HepG2 (cell line): Measurements from ENCODE around the gene LIM2. TPM values are rescaled to one million over a fixed set of nuclear protein-coding genes. Genes with fewer than 3 reads are reported as not detected.

Source experiments
- ATAC-seq: fragments of 200-7000 bp; cut with Tn5 transposase; 3 replicates; pipeline ENCODE4 v1.9.1; 2020; ENCODE audit warnings: mild to moderate bottlenecking, moderate library complexity
- BruUV-seq: library from RNA; stranded (reverse); fragments of 400-500 nt; replicated peaks from 2 replicates; lab custom pipeline; 2021; lab: Mats Ljungman, UMichigan
- CTCF ChIA-PET: fragments of 300-600 bp; formaldehyde crosslinking; extraction: SDS; loops from one replicate; lab custom pipeline; 2021; ENCODE audit warnings: low total read pairs, inconsistent platforms, low intra/inter-chr PET ratio; lab: Yijun Ruan, JAX
- POLR2A ChIA-PET: fragments of 350-600 bp; sonication (Branson Sonifier 250); formaldehyde crosslinking; loops from one replicate; lab custom pipeline; 2020; ENCODE audit warnings: antibody characterized with exemption, inconsistent platforms; lab: Yijun Ruan, JAX
- DNase-seq: peaks from one replicate; pipeline ENCODE4 v3.0.0-alpha.2; 2015; ENCODE audit warnings: low spot score
- FAIRE-seq: peaks from 3 replicates; lab custom pipeline; 2011; peaks lifted over from hg19 to GRCh38; lab: Jason Lieb, UNC
- H2AFZ ChIP-seq: one replicate; pipeline ENCODE4 v1.6.1; 2011; ENCODE audit warnings: low read length, inconsistent platforms
- H3K27ac ChIP-seq: fragments of 300-600 bp; 3 replicates; pipeline ENCODE4 v1.8.0; 2011; ENCODE audit warnings: mixed run types, mild to moderate bottlenecking, mixed read lengths, low read length, inconsistent platforms; ENCODE audit not compliant: insufficient read depth; ENCODE audit errors: extremely low read length
- H3K27me3 ChIP-seq, 2 experiments: fragments of 200-600 bp in 1 of 2; 2 replicates in 1 of 2; 3 replicates in 1 of 2; pipeline versions ENCODE4 v1.6.0 to v1.8.0; 2011; ENCODE audit warnings: low read length in 2 of 2, mild to moderate bottlenecking in 2 of 2, moderate library complexity in 2 of 2, inconsistent platforms in 1 of 2; ENCODE audit not compliant: insufficient read depth in 2 of 2, control insufficient read depth in 1 of 2
- H3K36me3 ChIP-seq, 2 experiments: fragments of 200-600 bp in 1 of 2; replicated peaks in 1 of 2; 2 replicates in 1 of 2; 3 replicates in 1 of 2; pipeline versions ENCODE4 v1.5.1 to v1.8.0; 2011; ENCODE audit warnings: low read length in 2 of 2, inconsistent platforms in 1 of 2; ENCODE audit not compliant: insufficient read depth in 2 of 2, control insufficient read depth in 1 of 2
- H3K4me1 ChIP-seq: 2 replicates; pipeline ENCODE4 v1.5.1; 2012; ENCODE audit warnings: low read length, inconsistent platforms; ENCODE audit not compliant: insufficient read depth
- H3K4me2 ChIP-seq: 2 replicates; pipeline ENCODE4 v1.6.0; 2011; ENCODE audit warnings: low read depth, low read length, inconsistent platforms
- H3K4me3 ChIP-seq, 3 experiments: fragments of 200-600 bp in 1 of 3; sonication (generic), shearing (Covaris generic) in 1 of 3; replicated peaks in 1 of 3; 2 replicates each; pipeline ENCODE4 v1.5.1; 2011 to 2016; ENCODE audit warnings: low read length in 3 of 3, inconsistent platforms in 2 of 3, low read depth in 2 of 3, mild to moderate bottlenecking in 2 of 3, control low read depth in 1 of 3, mixed read lengths in 1 of 3; ENCODE audit not compliant: insufficient read depth in 1 of 3
- H3K79me2 ChIP-seq: one replicate; pipeline ENCODE4 v1.6.1; 2011; ENCODE audit warnings: low read length, inconsistent platforms; ENCODE audit not compliant: insufficient read depth
- H3K9ac ChIP-seq: 2 replicates; pipeline ENCODE4 v1.6.0; 2011; ENCODE audit warnings: mild to moderate bottlenecking, low read depth, low read length, inconsistent platforms; ENCODE audit not compliant: insufficient read depth
- H3K9me3 ChIP-seq: 2 replicates; pipeline ENCODE4 v1.5.1; 2012; ENCODE audit warnings: mild to moderate bottlenecking, low read length
- H4K20me1 ChIP-seq: 2 replicates; pipeline ENCODE4 v1.6.0; 2011; ENCODE audit warnings: inconsistent platforms, mild to moderate bottlenecking, low read length, moderate library complexity; ENCODE audit not compliant: insufficient read depth
- ARID5B ChIP-seq: IDR thresholded peaks from 2 replicates; pipeline ENCODE4 v1.4.0; 2020; ENCODE audit warnings: mild to moderate bottlenecking, missing genetic modification reagents
- ETV5 ChIP-seq: IDR thresholded peaks from 2 replicates; pipeline ENCODE4 v1.6.1; 2018; ENCODE audit warnings: missing biosample characterization, missing genetic modification reagents, inconsistent platforms, borderline replicate concordance
- GRHL1 ChIP-seq: sonication (generic); formaldehyde crosslinking; conservative IDR thresholded peaks from 2 replicates; pipeline ENCODE4 v1.8.0; 2022; ENCODE audit warnings: missing genetic modification reagents
- MEF2D ChIP-seq: sonication (generic); formaldehyde crosslinking; IDR thresholded peaks from 2 replicates; pipeline ENCODE4 v1.5.1; 2020; ENCODE audit warnings: mild to moderate bottlenecking, missing genetic modification reagents
- MLX ChIP-seq: IDR thresholded peaks from 2 replicates; pipeline ENCODE4 v1.6.1; 2016
- MXD4 ChIP-seq: IDR thresholded peaks from 2 replicates; pipeline ENCODE4 v1.6.1; 2016; ENCODE audit warnings: mild to moderate bottlenecking, missing biosample characterization, missing genetic modification reagents
- RBM22 ChIP-seq: fragments of 200-400 bp; formaldehyde crosslinking; optimal IDR thresholded peaks from 2 replicates; pipeline ENCODE3; 2017; ENCODE audit warnings: mild to moderate bottlenecking, low read length, moderate library complexity
- TCF7L2 ChIP-seq: IDR thresholded peaks from 2 replicates; pipeline ENCODE4 v1.6.1; 2011; ENCODE audit warnings: mild to moderate bottlenecking, low read depth, low read length, moderate library complexity
- TFDP1 ChIP-seq: IDR thresholded peaks from 2 replicates; pipeline ENCODE4 v1.6.1; 2016; ENCODE audit warnings: missing compliant biosample characterization, missing genetic modification reagents, borderline replicate concordance
- ZBTB7B ChIP-seq: sonication (generic); formaldehyde crosslinking; IDR thresholded peaks from 2 replicates; pipeline ENCODE4 v1.4.0; 2020; ENCODE audit warnings: missing genetic modification reagents
- ZNF512B ChIP-seq: sonication (generic); formaldehyde crosslinking; IDR thresholded peaks from 2 replicates; pipeline ENCODE4 v1.5.1; 2020; ENCODE audit warnings: missing genetic modification reagents, mild to moderate bottlenecking, borderline replicate concordance
- ZNF629 ChIP-seq: sonication (generic); formaldehyde crosslinking; conservative IDR thresholded peaks from 2 replicates; pipeline ENCODE4 v1.5.0; 2020; ENCODE audit warnings: missing genetic modification reagents
- WGBS: methylation state at CpG from one replicate; pipeline ENCODE4 v1.1.6; 2017; ENCODE audit warnings: low lambda C conversion rate; 5-methylcytosine and 5-hydroxymethylcytosine counted together
- in situ Hi-C: cut with HindIII; loops from 2 replicates; pipeline ENCODE4 v1.10.0; 2017; ENCODE audit warnings: low pct_unique_long_range_greater_than_20kb; ENCODE audit not compliant: extremely low pct_ligation_motif_present
- intact Hi-C: fragments of 100-400 bp; cut with micrococcal nuclease; formaldehyde crosslinking; loops from one replicate; pipeline ENCODE4 v1.10.0; 2022; ENCODE audit not compliant: unreplicated experiment
- polyA plus RNA-seq, 8 experiments: library from polyadenylated mRNA; depleted of rRNA in 3 of 8; stranded (reverse) in 7 of 8; unstranded in 1 of 8; fragments of >200 nt; fragmentation: Illumina TruSeq in 4 of 8; extraction: Trizol in 4 of 8; gene quantifications; 2 replicates each; pipeline versions ENCODE4 v1.2.1 to v1.2.3, GENCODE V29; 2011 to 2016; ENCODE audit warnings: low read depth in 4 of 8, missing spikeins in 1 of 8, mixed read lengths in 1 of 8; ENCODE audit not compliant: insufficient read depth in 1 of 8
- total RNA-seq, 5 experiments: library from RNA; depleted of rRNA; stranded (reverse); fragments of >200 nt; fragmentation: Illumina TruSeq; extraction: Trizol; gene quantifications; 2 replicates each; pipeline ENCODE4 v1.2.3, GENCODE V29; 2016; ENCODE audit warnings: low read depth in 1 of 5

The LIM2 gene
- total and polyA plus RNA-seq, 2 of the 13 experiments (the other 11 are each of a cell fraction or from before 2014, with no cell fraction given) = 1.3 TPM; not detected in 1

GRCh38 chr19:51356159-51356801, 31.5 kb downstream of the LIM2 start:
- ChIA-PET POLR2A (interaction anchor here (1.0 to 4.7 kb wide), 7 partner anchors 8 to 43 kb away, joined by 3 to 309 read pairs (median 5); partner anchors contain the start of gene ETFB), CTCF (no interaction called here)
- peak; percentile 86 for FAIRE-seq
- peaks cover 86% of the 10 kb centered on the region for H3K4me1 ChIP-seq
- in situ Hi-C loops = no loop called here
- H3K79me2 ChIP-seq = peaks cover 47% of the 10 kb centered on the region
- H3K27ac ChIP-seq = peak overlapping the region; percentile 90
- peak; percentile 8; the same call in 2 of the 3 replicates for ATAC-seq
- peak; percentile 80 for DNase-seq
- H3K36me3 ChIP-seq = peaks cover 8 to 10% of the 10 kb centered on the region in 2 experiments; a peak in 4 of 5 replicates
- H3K4me3 ChIP-seq = peak overlapping the region in 1 of 3 experiments; percentile 13; a peak in 1 of 6 replicates
- H3K9me3 ChIP-seq = no peaks in the 10 kb centered on the region
- H3K27me3 ChIP-seq = no peaks in the 10 kb centered on the region; a peak in 1 of 5 replicates
- H2AFZ ChIP-seq = no peak overlapping the region
- 20% methylated on average over 6 of the region's 10 CpGs for WGBS
- H3K4me2 ChIP-seq = peak overlapping the region; percentile 56
- intact Hi-C loops = no loop called here
- peak overlapping the region; percentile 65 for H3K9ac ChIP-seq
- no peaks in the 10 kb centered on the region for H4K20me1 ChIP-seq
- BruUV-seq = no TSS peak
- TF ChIP-seq TCF7L2 (no peak), MLX (CRISPR knock-in tag) (peak; percentile 66), ZNF629 (CRISPR knock-in tag) (peak; percentile 43), ZNF512B (no peak), TFDP1 (CRISPR knock-in tag) (peak; percentile 25; the same call in 1 of the 2 replicates), RBM22 (peak; percentile 22), ARID5B (CRISPR knock-in tag) (peak; percentile 91), GRHL1 (CRISPR knock-in tag) (no peak), MEF2D (CRISPR knock-in tag) (peak; percentile 39; the same call in 1 of the 2 replicates), ETV5 (peak; percentile 61; the same call in 1 of the 2 replicates), ZBTB7B (CRISPR knock-in tag) (peak; percentile 96), MXD4 (no peak)
